A549 treated with CpdA at 1 μM for 4 hours (cell line): ENCODE data around the gene TMEM240. TPM values are rescaled to one million over a fixed set of nuclear protein-coding genes. Genes with fewer than 3 reads are reported as not detected.

Experiments
- total RNA-seq: library from RNA; stranded (reverse); fragments of 200-300 nt; extraction: Qiagen RNA extraction; gene quantifications from 5 replicates; pipeline ENCODE4 v1.2.3, GENCODE V29; 2022; ENCODE audit warnings: low read depth

TMEM240 gene
- 0.18 to 0.92 TPM (median 0.66 TPM) in 5 replicates for total RNA-seq

DNA sequence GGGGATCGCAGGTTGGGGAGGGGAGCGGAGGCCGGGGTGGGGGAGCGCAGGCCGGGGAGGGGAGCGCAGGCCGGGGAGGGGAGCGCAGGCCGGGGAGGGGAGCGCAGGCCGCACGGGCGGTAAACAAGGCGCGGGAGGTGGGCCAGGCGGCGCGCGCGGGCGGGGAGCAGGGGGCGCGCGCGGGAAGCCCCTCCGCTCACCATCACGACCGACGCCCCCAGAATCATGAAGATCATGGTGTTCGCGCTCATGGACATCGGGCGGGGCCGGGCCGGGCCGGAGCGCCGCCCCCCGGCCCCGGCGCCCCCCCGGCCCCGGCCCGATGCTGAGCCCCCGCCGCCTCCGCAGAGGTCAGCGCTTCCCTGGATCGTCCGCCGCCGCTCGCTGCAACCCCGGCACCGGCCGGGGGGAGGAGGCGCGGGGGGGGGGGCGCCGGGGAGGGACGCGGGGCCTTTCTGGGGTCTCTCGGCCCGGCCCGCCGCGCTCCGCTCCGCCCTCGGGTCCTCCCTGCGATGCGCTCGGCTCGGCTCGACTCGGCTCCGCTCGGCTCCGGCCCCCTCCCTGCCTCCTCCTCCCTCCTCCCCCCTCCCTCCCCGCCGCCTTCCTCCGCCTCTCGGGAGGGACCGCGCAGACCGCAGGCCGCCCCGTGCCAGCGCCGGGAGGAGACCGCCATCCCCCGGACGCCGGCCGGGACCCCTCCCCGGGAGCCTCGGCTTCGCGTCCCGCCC lies at the start of gene TMEM240:
TSS of gene TMEM240 (minus strand) at position 535 of the 728 bp plus-strand sequence. CDS start at position 257, 278 bp downstream.

DNA sequence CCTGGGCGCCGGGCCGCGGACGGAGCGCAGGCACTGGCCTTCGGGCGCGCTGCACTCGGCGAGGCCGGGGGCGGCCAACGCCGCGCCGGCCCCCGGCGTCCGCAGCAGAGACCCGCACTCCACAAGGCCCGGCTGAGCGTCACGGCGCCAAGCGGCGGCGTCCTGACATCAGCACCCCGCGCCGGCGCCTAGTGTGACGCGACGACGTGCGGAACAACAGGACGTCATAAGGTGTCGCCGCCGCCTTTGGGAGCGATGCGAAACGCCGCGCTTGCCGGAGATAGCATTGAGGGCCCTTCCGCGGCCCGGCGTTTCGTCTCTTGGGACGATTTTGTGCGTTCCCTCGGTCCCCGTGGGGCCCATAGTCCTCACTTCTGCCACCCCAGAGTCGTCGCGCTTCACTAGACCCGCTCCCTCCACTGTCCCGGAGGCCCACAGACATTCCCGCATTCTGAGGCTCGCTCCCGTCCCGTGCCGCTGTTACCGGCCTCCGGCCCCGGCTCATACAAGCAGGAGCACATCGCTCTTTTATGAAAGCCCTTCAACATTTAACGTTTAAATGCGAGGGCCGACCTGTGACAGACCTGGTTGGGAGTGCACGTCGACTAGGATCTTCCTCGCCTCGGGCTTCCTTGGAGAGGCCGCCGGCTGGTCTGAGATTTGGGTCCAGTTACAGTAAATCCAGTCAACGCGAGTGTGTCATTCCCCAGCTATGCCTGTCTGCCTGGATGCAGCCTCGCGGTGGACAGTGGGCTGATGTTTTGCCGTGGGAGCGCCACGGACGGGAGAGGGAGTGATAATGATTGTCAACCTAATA lies 34.5 kb upstream of the TMEM240 start, which contains the start of gene SSU72:
TSS of gene SSU72 (minus strand) at position 143 of the 817 bp plus-strand sequence. CDS start 306 bp downstream, outside the sequence.

DNA sequence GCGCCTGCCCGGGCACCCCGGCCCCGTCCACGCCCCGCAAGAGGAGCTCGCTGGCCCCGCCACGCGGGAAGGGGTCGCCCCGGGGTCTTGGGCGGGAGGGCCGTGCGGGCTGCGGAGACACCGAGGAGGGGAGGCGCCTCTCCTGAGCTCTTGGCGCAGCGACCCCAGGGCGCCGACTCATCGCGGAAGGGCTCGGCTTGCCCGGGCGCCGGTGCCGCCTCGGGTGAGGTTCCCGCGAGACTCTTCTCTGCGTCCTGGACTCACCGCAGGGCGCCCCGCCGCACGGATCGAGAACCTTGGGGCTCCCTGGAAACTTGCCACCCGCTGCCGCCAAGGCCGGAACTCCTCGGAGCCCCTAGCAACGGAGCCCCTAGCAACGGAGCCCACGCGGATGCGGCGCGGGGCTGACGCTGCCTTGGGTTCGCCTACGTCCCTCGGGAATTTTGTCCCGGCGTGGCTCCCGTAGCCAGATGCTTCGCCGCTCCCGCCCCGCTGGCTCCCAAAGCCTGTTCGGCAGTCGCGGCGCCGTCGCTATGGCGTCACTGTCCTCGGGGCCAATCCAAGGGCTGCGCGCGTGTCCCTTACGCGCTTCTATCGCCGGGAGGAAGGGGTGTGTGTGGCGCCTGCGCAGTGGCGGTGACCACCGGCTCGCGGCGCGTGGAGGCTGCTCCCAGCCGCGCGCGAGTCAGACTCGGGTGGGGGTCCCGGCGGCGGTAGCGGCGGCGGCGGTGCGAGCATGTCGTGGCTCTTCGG lies 28.7 kb downstream of the TMEM240 start, which contains the start of gene ATAD3A:
TSS of gene ATAD3A (plus strand) at position 630 of the 753 bp plus-strand sequence. CDS start at position 737, 107 bp downstream.

Other genes starting within 250 kb of the TMEM240 start
- gene ACAP3, start 232.7 kb downstream of the TMEM240 start, total RNA-seq, result 11.4 to 20.0 TPM (median 18.2 TPM) in 5 replicates
- gene PUSL1, start 232.0 kb downstream of the TMEM240 start, total RNA-seq, result 16.2 to 28.0 TPM (median 24.4 TPM) in 5 replicates
- gene INTS11, start 216.0 kb downstream of the TMEM240 start, total RNA-seq, result 46.9 to 61.0 TPM (median 57.9 TPM) in 5 replicates
- 14.1 to 21.7 TPM (median 20.3 TPM) in 5 replicates for gene CPTP, start 215.8 kb downstream of the TMEM240 start, total RNA-seq
- gene TAS1R3, start 209.3 kb downstream of the TMEM240 start, total RNA-seq, result 0.04 to 0.28 TPM (median 0.10 TPM) in 5 replicates
- 51.2 to 89.9 TPM (median 81.5 TPM) in 5 replicates for gene DVL1, start 191.2 kb downstream of the TMEM240 start, total RNA-seq
- gene MXRA8, start 182.1 kb downstream of the TMEM240 start, total RNA-seq, result 0.09 to 0.65 TPM (median 0.29 TPM) in 5 replicates
- gene AURKAIP1, start 165.4 kb downstream of the TMEM240 start, total RNA-seq, result 107 to 183 TPM (median 168 TPM) in 5 replicates
- 47.3 to 61.0 TPM (median 48.3 TPM) in 5 replicates for gene CCNL2, start 141.3 kb downstream of the TMEM240 start, total RNA-seq
- gene MRPL20, start 133.3 kb downstream of the TMEM240 start, total RNA-seq, result 128 to 152 TPM (median 135 TPM) in 5 replicates
- gene ANKRD65, start 119.3 kb downstream of the TMEM240 start, total RNA-seq, result 0.08 to 0.10 TPM (median 0.09 TPM) in 3 of 5 replicates, not detected in the others
- 4.8 to 15.8 TPM (median 14.9 TPM) in 5 replicates for gene VWA1, start 104.9 kb downstream of the TMEM240 start, total RNA-seq
- not detected in 5 replicates for gene ATAD3C, start 90.9 kb downstream of the TMEM240 start, total RNA-seq
- 1.5 to 3.4 TPM (median 3.0 TPM) in 5 replicates for gene ATAD3B, start 68.9 kb downstream of the TMEM240 start, total RNA-seq
- 32.6 to 40.2 TPM (median 37.8 TPM) in 5 replicates for gene ATAD3A, start 28.5 kb downstream of the TMEM240 start, total RNA-seq
- 88.5 to 113 TPM (median 109 TPM) in 5 replicates for gene SSU72, start 34.2 kb upstream of the TMEM240 start, total RNA-seq
- 4.7 to 8.5 TPM (median 8.1 TPM) in 5 replicates for gene FNDC10, start 59.5 kb upstream of the TMEM240 start, total RNA-seq
- 10.8 to 20.0 TPM (median 18.9 TPM) in 5 replicates for gene MIB2, start 74.9 kb upstream of the TMEM240 start, total RNA-seq
- 0.62 to 1.1 TPM (median 1.0 TPM) in 4 of 5 replicates, not detected in the other for gene MMP23B, start 91.5 kb upstream of the TMEM240 start, total RNA-seq
- gene CDK11B, start 118.4 kb upstream of the TMEM240 start, total RNA-seq, result 25.2 to 27.7 TPM (median 26.6 TPM) in 5 replicates
- 10.6 to 14.2 TPM (median 12.7 TPM) in 5 replicates for gene SLC35E2B, start 152.2 kb upstream of the TMEM240 start, total RNA-seq
- 20.8 to 28.6 TPM (median 24.9 TPM) in 5 replicates for gene CDK11A, start 183.7 kb upstream of the TMEM240 start, total RNA-seq
- 33.0 to 39.7 TPM (median 34.1 TPM) in 5 replicates for gene NADK, start 237.8 kb upstream of the TMEM240 start, total RNA-seq